Keratinocyte (primary cell): ENCODE data around the gene MEIS3.

Experiments used
- CTCF ChIP-seq, 3 experiments: IDR thresholded peaks in 1 of 3; conservative IDR thresholded peaks in 1 of 3; optimal IDR thresholded peaks in 1 of 3; 2 replicates in 2 of 3; 3 replicates in 1 of 3; pipeline versions ENCODE3 to v1.5.1; 2011; ENCODE audit warnings: low read length in 3 of 3, mild to moderate bottlenecking in 3 of 3, moderate library complexity in 2 of 3, control low read depth in 1 of 3, inconsistent platforms in 1 of 3; ENCODE audit not compliant: insufficient read depth in 2 of 3; ENCODE audit errors: extremely low read depth in 1 of 3
- EZH2 ChIP-seq: IDR thresholded peaks from one replicate; pipeline ENCODE4 v1.6.1; 2012; ENCODE audit warnings: inconsistent platforms, mild to moderate bottlenecking, low read length, moderate library complexity

- TF ChIP-seq CTCF (optimal IDR thresholded peaks at IDR 0.05 in 1 of 3, IDR thresholded peaks at IDR 0.05 in 1 of 3, conservative IDR thresholded peaks at IDR 0.05 in 1 of 3; ENCODE audit: extremely low read depth in 1 of 3, insufficient read depth in 2 of 3, low read length in 3 of 3) (no peak), EZH2 (no peak)
These were observed 16.6 kb upstream of the MEIS3 start for GRCh38 chr19:47435883-47436417.
